Muscle layer of duodenum (tissue), 2 donors: ENCODE data around the gene FREM2.

Source experiments
- H3K27ac ChIP-seq: one replicate; pipeline ENCODE4 v1.7.0; 2013; ENCODE audit warnings: mild to moderate bottlenecking, low read length
- H3K27me3 ChIP-seq: one replicate; pipeline ENCODE4 v1.7.0; 2013; ENCODE audit warnings: low read depth, mild to moderate bottlenecking, control low read depth, low read length
- H3K36me3 ChIP-seq, 2 donors: one replicate each; pipeline ENCODE4 v1.7.0; 2013; ENCODE audit warnings: low read length in 2 of 2, control low read depth in 1 of 2, mild to moderate bottlenecking in 1 of 2; ENCODE audit not compliant: insufficient read depth in 2 of 2, control insufficient read depth in 1 of 2
- H3K4me1 ChIP-seq, 2 donors: one replicate each; pipeline ENCODE4 v1.7.0; 2013; ENCODE audit warnings: low read length in 2 of 2, mild to moderate bottlenecking in 2 of 2, control low read depth in 1 of 2, moderate library complexity in 1 of 2; ENCODE audit not compliant: insufficient read depth in 2 of 2, control insufficient read depth in 1 of 2
- H3K4me3 ChIP-seq, 2 donors: one replicate each; pipeline ENCODE4 v1.7.0; 2013; ENCODE audit warnings: low read length in 2 of 2, low read depth in 1 of 2, mild to moderate bottlenecking in 1 of 2
- H3K9me3 ChIP-seq, 2 donors: one replicate each; pipeline ENCODE4 v1.7.0; 2013; ENCODE audit warnings: low read length in 2 of 2, control low read depth in 1 of 2, mild to moderate bottlenecking in 1 of 2; ENCODE audit not compliant: control insufficient read depth in 1 of 2
- donor health status: healthy.

FREM2 gene

DNA sequence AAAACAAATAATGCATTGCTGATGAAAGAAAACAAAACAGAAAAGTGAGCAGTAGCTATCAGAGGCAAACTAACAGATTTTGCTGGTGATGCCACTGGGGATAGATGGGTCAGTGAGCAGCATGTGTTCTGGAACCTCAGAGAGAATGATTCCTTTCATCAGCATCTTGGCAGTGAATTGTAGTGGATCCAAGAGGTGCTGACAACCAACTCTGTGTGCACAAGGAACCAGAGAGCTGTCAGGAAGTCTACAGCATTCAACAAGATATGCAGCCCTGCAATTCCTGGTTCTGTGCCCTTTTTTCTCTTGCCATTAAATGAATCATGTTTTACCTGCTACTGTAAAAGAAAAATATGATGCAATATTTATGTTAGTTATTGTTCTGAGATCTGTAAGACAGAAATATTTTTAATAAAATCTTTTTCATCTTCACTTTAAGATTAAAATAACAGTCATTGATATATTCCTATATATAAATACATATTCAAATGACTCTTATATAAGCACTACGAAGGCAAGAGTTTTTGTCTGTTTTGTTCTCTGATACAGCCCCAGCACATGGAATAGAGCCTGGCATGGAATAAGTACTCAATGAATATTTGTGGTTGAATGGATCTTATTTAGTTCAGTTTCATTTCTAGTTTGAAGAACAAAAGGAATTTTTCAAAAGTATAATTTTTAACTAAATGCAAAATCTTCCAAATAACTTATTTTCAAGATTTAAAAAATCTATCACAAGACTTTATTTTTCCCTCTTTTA is 80.8 kb downstream of the FREM2 start:
- no peak overlapping the region for H3K4me3 ChIP-seq
- no peak overlapping the region for H3K27ac ChIP-seq
- no peaks in the 10 kb centered on the region for H3K9me3 ChIP-seq
- no peaks in the 10 kb centered on the region for H3K36me3 ChIP-seq
- H3K4me1 ChIP-seq: no peaks in the 10 kb centered on the region
- H3K27me3 ChIP-seq: no peaks in the 10 kb centered on the region

- H3K9me3 ChIP-seq: no peaks in the 10 kb centered on the region
- no peaks in the 10 kb centered on the region for H3K27me3 ChIP-seq
- H3K4me3 ChIP-seq: no peak overlapping the region
- no peaks in the 10 kb centered on the region for H3K36me3 ChIP-seq
- no peak overlapping the region for H3K27ac ChIP-seq
- H3K4me1 ChIP-seq: no peaks in the 10 kb centered on the region
These were observed 82.6 kb downstream of the FREM2 start for GRCh38 chr13:38769526-38769925.

DNA sequence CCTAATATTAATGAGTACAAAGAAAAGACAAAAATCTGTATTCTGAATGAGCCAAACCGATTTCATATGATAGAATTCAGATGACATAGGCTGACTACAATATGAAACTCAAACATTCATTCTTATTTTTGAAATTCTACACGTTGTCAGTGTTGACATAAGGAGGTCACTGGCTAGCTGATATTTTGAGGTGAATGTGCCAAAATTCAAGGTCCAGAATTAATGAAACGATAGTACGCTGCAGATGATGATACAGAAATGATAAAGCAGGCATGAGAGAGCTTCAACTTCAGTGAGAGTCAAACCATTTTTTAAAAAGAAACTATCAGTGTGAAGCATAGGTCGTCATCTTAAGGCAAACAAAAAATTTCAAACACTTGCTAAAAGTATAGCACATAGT is 88.2 kb downstream of the FREM2 start:
- no peak overlapping the region for H3K27ac ChIP-seq
- H3K36me3 ChIP-seq: no peaks in the 10 kb centered on the region
- no peaks in the 10 kb centered on the region for H3K4me1 ChIP-seq
- no peaks in the 10 kb centered on the region for H3K27me3 ChIP-seq
- no peak overlapping the region for H3K4me3 ChIP-seq
- no peaks in the 10 kb centered on the region for H3K9me3 ChIP-seq

- Histone ChIP-seq H3K4me1 (no peaks in the 10 kb centered on the region), H3K4me3 (no peak overlapping the region), H3K27ac (no peak overlapping the region), H3K36me3 (no peaks in the 10 kb centered on the region), H3K9me3 (no peaks in the 10 kb centered on the region), H3K27me3 (no peaks in the 10 kb centered on the region)
These were observed 90.7 kb downstream of the FREM2 start for GRCh38 chr13:38777347-38778119.

DNA sequence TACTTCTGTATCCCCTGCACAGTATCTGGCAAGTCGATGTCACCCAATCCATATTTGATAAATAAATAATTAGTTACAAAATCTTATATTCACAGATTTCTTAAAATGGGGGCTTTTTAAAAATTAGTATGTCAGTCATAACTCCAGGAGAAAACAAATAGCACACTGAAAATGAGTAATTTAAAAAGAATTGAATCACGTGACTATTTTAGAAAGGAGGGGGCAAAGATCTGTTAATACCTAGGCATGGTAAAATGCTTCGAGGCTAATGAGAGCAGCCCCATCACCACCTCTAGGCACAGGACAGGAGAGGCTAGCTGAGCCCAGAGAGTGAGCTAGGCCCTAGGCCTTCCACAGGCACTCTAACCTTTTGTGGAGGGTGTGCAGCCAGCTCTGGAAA is 94.7 kb downstream of the FREM2 start:
- no peaks in the 10 kb centered on the region for H3K9me3 ChIP-seq
- H3K4me1 ChIP-seq: no peaks in the 10 kb centered on the region
- H3K27me3 ChIP-seq: no peaks in the 10 kb centered on the region
- no peak overlapping the region for H3K27ac ChIP-seq
- no peaks in the 10 kb centered on the region for H3K36me3 ChIP-seq
- H3K4me3 ChIP-seq: no peak overlapping the region

- Histone ChIP-seq H3K4me3 (no peak overlapping the region), H3K4me1 (no peaks in the 10 kb centered on the region), H3K36me3 (no peaks in the 10 kb centered on the region), H3K9me3 (no peaks in the 10 kb centered on the region), H3K27me3 (no peaks in the 10 kb centered on the region), H3K27ac (no peak overlapping the region)
These were observed 97.4 kb downstream of the FREM2 start for GRCh38 chr13:38784036-38784880.

GRCh38 chr13:38785042-38785441 is 98.2 kb downstream of the FREM2 start:
- Histone ChIP-seq H3K27me3 (no peaks in the 10 kb centered on the region), H3K4me3 (no peak overlapping the region), H3K27ac (no peak overlapping the region), H3K4me1 (no peaks in the 10 kb centered on the region), H3K9me3 (no peaks in the 10 kb centered on the region), H3K36me3 (no peaks in the 10 kb centered on the region)

- Histone ChIP-seq H3K36me3 (no peaks in the 10 kb centered on the region), H3K4me3 (no peak overlapping the region), H3K4me1 (no peaks in the 10 kb centered on the region), H3K9me3 (no peaks in the 10 kb centered on the region), H3K27ac (no peak overlapping the region), H3K27me3 (no peaks in the 10 kb centered on the region)
These were observed 98.6 kb downstream of the FREM2 start for GRCh38 chr13:38785490-38785889.

GRCh38 chr13:38787550-38787949 is 100.7 kb downstream of the FREM2 start:
- Histone ChIP-seq H3K27me3 (no peaks in the 10 kb centered on the region), H3K4me3 (no peak overlapping the region), H3K9me3 (no peaks in the 10 kb centered on the region), H3K4me1 (no peaks in the 10 kb centered on the region), H3K27ac (no peak overlapping the region), H3K36me3 (no peaks in the 10 kb centered on the region)

DNA sequence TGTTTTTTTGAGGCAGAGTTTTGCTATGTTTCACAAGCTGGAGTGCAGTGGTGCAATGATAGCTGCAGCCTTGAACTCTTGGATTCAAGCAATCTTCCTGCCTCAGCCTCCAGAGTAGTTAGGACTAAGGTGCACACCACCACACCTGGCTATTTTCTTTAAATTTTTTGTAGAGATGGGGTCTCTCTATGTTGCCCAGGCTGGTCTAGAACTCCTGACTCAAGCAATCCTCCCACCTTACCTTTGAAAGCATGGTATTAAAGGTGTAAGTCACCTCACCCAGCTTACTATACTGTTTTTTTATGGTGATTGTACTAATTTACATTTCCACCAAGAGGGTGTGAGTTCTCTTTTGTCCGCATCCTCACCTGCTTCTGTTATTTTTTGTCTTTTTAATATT is 110.0 kb downstream of the FREM2 start:
- Histone ChIP-seq H3K36me3 (no peaks in the 10 kb centered on the region), H3K27me3 (no peaks in the 10 kb centered on the region), H3K4me1 (no peaks in the 10 kb centered on the region), H3K27ac (no peak overlapping the region), H3K4me3 (no peak overlapping the region), H3K9me3 (no peaks in the 10 kb centered on the region)

DNA sequence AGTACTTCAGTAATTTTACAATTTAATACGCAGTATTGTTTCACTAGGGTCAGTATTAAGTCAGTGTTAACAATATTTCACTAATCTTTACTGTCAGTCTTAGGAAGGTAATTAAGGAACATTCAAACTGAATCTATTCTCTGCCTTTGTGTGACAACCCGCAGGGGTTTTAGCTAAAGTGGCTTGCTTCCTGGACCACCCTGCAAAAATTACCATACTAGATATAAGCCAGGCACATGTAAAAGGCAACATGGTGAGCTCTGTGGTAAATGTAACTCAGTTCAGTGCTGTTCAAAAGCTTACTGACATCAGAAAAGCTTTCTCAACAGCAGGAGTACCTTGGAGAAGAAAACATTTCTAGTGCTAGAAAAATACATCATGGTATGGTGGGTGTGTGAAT is 116.7 kb downstream of the FREM2 start:
- no peaks in the 10 kb centered on the region for H3K27me3 ChIP-seq
- H3K4me1 ChIP-seq: no peaks in the 10 kb centered on the region
- H3K27ac ChIP-seq: no peak overlapping the region
- H3K9me3 ChIP-seq: peaks cover 0 to 6% of the 10 kb centered on the region in 2 donors
- H3K4me3 ChIP-seq: no peak overlapping the region
- H3K36me3 ChIP-seq: no peaks in the 10 kb centered on the region
